NT2/D1 (cell line): ENCODE data around the gene BFAR.
A peak's percentile ranks its signal among the peaks of the same experiment; 100 is the strongest.

Source experiments
- DNase-seq: peaks from one replicate; pipeline ENCODE4 v3.0.0-alpha.2; 2011; ENCODE audit warnings: low read depth, low spot score
- H3K27me3 ChIP-seq: 2 replicates; pipeline ENCODE4 v1.6.0; 2011; ENCODE audit warnings: mild to moderate bottlenecking; ENCODE audit not compliant: insufficient read length, insufficient read depth
- H3K36me3 ChIP-seq: 2 replicates; pipeline ENCODE4 v1.6.1; 2011; ENCODE audit warnings: mild to moderate bottlenecking, low read length, mixed read lengths; ENCODE audit not compliant: insufficient read depth, insufficient read length
- H3K4me1 ChIP-seq: 2 replicates; pipeline ENCODE4 v1.5.1; 2011; ENCODE audit not compliant: insufficient read depth, insufficient read length
- H3K4me3 ChIP-seq: 2 replicates; pipeline ENCODE4 v1.5.1; 2011; ENCODE audit warnings: low read depth; ENCODE audit not compliant: insufficient read length
- H3K9ac ChIP-seq: 2 replicates; pipeline ENCODE4 v1.6.0; 2011; ENCODE audit warnings: low read depth; ENCODE audit not compliant: insufficient read length
- H3K9me3 ChIP-seq: 2 replicates; pipeline ENCODE4 v1.5.1; 2011; ENCODE audit warnings: mild to moderate bottlenecking, low read length; ENCODE audit not compliant: insufficient read depth
- SUZ12 ChIP-seq: IDR thresholded peaks from 2 replicates; pipeline ENCODE4 v1.6.1; 2011; ENCODE audit not compliant: insufficient read length, insufficient read depth; ENCODE audit errors: extremely low read depth
- YY1 ChIP-seq: IDR thresholded peaks from 2 replicates; pipeline ENCODE4 v1.6.1; 2011; ENCODE audit not compliant: insufficient read length, insufficient read depth
- ZNF274 ChIP-seq: IDR thresholded peaks from 2 replicates; pipeline ENCODE4 v1.6.1; 2011; ENCODE audit warnings: mild to moderate bottlenecking, low read depth, low read length

The BFAR gene

GRCh38 chr16:14632693-14633569, at the start of gene BFAR:
Gene BFAR (plus strand): TSS chr16:14632951. CDS start chr16:14644347, 11,396 bp downstream.
- DNase-seq, result peak; percentile 98
- H3K4me3 ChIP-seq, result peak within 1 kb of the TSS; percentile 97
- H3K36me3 ChIP-seq, result peaks cover 21% of the 10 kb centered on the region
- no peaks in the 10 kb centered on the region for H3K9me3 ChIP-seq
- H3K27me3 ChIP-seq, result no peaks in the 10 kb centered on the region
- H3K4me1 ChIP-seq, result peaks cover 9% of the 10 kb centered on the region
- TF ChIP-seq YY1, result peak; percentile 17
- no peak for TF ChIP-seq SUZ12
- H3K9ac ChIP-seq, result peak within 1 kb of the TSS; percentile 99

GRCh38 chr16:14585287-14585686, 47.5 kb upstream of the BFAR start:
- Histone ChIP-seq H3K9me3 (no peaks in the 10 kb centered on the region), H3K36me3 (peaks cover 68% of the 10 kb centered on the region), H3K27me3 (no peaks in the 10 kb centered on the region), H3K4me1 (no peaks in the 10 kb centered on the region), H3K9ac (no peak overlapping the region), H3K4me3 (no peak overlapping the region)
- TF ChIP-seq ZNF274 (no peak), SUZ12 (no peak), YY1 (no peak)
- no peak for DNase-seq

DNA sequence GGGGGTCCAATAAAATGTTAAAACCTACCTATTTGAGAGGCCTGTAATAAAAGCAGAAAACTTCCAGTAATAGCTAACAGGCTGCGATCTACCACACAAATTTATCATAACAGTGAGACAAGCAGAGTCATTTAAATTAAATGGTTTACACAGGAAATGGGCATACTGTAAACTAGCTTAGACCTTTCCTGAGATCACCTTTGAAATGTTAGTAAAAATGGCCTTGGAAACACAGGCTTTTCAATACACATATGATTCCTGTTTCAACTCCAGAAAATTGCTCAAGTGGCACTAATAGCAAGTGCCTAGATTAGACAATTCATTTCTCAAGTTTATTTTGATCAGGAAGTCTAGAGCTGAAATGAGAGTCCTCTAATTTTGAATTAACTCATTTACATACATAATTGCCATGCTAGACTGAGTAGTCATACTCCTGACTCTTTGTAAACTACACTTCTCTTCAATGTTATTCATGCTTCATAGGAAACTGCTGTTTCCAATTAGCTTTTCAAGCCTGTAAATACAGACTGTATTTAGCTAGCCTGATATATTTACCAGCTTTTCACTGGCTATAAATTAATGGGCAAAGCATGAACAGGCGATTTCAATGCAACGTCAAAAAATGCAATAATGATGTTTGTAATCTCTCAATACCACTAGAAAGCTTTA, 46.0 kb upstream of the BFAR start:
- Histone ChIP-seq H3K9me3 (no peaks in the 10 kb centered on the region), H3K9ac (no peak overlapping the region), H3K4me1 (no peaks in the 10 kb centered on the region), H3K36me3 (peaks cover 65% of the 10 kb centered on the region), H3K4me3 (no peak overlapping the region), H3K27me3 (no peaks in the 10 kb centered on the region)
- TF ChIP-seq SUZ12 (no peak), ZNF274 (no peak), YY1 (no peak)
- DNase-seq, result no peak

DNA sequence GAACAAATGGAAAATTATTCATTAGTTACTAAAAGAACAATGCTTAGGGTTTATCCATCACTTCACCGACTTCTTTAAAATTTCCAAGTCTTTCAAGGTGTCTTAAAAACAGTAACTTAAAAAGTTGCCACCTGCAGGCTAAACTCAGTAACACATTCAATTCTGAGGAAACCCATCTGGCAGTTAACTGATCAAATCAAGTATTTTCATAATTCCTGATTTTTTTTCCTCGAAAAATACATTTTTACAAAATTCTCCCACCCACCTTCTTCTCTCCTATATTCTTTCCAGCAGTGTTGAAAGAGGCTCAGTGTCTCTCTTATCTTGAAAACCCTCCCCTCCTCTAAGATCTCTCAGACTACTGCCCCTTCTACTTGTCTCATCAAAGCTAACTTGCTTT, 32.6 kb upstream of the BFAR start:
- peaks cover 80% of the 10 kb centered on the region for H3K36me3 ChIP-seq
- DNase-seq, result peak; percentile 18

GRCh38 chr16:14602443-14602963, 30.2 kb upstream of the BFAR start:
- TF ChIP-seq ZNF274 (no peak), YY1 (no peak), SUZ12 (no peak)
- Histone ChIP-seq H3K36me3 (peaks cover 83% of the 10 kb centered on the region), H3K27me3 (no peaks in the 10 kb centered on the region), H3K9ac (no peak overlapping the region), H3K4me3 (no peak overlapping the region), H3K9me3 (no peaks in the 10 kb centered on the region), H3K4me1 (no peaks in the 10 kb centered on the region)
- no peak for DNase-seq

More for the DNA sequence above, 32.6 kb upstream of the BFAR start:
- no peak for TF ChIP-seq SUZ12
- TF ChIP-seq YY1, result no peak
- TF ChIP-seq ZNF274, result no peak
- Histone ChIP-seq H3K27me3 (no peaks in the 10 kb centered on the region), H3K9me3 (no peaks in the 10 kb centered on the region), H3K9ac (no peak overlapping the region), H3K4me3 (no peak overlapping the region), H3K4me1 (no peaks in the 10 kb centered on the region)

GRCh38 chr16:14606102-14606501, 26.6 kb upstream of the BFAR start:
- Histone ChIP-seq H3K4me1 (peaks cover 3% of the 10 kb centered on the region), H3K4me3 (no peak overlapping the region), H3K27me3 (no peaks in the 10 kb centered on the region), H3K9me3 (no peaks in the 10 kb centered on the region), H3K9ac (no peak overlapping the region), H3K36me3 (peaks cover 81% of the 10 kb centered on the region)
- DNase-seq, result no peak
- TF ChIP-seq ZNF274 (no peak), SUZ12 (no peak), YY1 (no peak)

DNA sequence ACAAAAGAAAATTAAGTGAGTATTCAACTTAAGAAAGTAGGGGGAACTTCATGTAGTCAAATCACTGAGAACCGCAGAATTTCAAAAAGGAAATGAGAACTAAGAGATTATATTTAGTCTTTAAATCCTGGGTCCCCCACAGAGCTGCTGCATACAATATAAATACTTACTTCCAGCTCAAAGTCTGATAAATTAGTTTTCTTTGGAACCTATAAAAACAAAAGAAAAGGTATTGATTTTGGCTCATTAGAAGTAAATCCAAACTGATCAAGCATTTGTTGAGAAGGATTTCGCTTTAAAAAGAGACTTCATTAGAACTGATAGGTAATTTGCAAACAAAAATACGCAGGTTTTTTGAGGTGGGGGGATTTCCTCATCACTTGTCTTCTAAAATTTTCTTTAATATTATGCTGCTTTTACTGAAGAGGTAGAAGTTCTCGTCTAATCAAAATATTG, 24.6 kb upstream of the BFAR start:
- TF ChIP-seq ZNF274 (no peak), SUZ12 (no peak), YY1 (no peak)
- Histone ChIP-seq H3K4me1 (peaks cover 3% of the 10 kb centered on the region), H3K9me3 (no peaks in the 10 kb centered on the region), H3K27me3 (no peaks in the 10 kb centered on the region), H3K36me3 (peaks cover 74% of the 10 kb centered on the region), H3K4me3 (no peak overlapping the region), H3K9ac (no peak overlapping the region)
- no peak for DNase-seq
